Measurements from ENCODE around the gene SCNN1B.
"Not testable (repeated sequence)": the region's sequence is repeated elsewhere in the genome, so short reads cannot be mapped to it uniquely, and the experiment has no call there.

DNA sequence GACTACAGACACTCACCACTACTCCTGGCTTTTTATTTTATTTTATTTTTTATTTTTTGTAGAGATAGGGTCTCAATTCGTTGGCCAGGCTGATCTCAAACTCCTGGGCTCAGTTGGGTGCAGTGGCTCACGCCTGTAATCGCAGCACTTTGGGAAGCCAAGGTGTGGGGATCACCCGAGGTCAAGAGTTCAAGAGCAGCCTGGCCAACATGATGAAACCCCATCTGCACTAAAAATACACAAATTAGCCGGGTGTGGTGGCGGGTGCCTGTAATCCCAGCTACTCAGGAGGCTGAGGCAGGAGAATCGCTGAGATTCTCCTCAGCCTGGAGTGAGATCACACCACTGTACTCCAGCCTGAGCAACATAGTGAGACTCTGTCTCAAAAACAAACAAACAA lies 64.2 kb downstream of the SCNN1B start:
- TF ChIP-seq, protein P1, sequence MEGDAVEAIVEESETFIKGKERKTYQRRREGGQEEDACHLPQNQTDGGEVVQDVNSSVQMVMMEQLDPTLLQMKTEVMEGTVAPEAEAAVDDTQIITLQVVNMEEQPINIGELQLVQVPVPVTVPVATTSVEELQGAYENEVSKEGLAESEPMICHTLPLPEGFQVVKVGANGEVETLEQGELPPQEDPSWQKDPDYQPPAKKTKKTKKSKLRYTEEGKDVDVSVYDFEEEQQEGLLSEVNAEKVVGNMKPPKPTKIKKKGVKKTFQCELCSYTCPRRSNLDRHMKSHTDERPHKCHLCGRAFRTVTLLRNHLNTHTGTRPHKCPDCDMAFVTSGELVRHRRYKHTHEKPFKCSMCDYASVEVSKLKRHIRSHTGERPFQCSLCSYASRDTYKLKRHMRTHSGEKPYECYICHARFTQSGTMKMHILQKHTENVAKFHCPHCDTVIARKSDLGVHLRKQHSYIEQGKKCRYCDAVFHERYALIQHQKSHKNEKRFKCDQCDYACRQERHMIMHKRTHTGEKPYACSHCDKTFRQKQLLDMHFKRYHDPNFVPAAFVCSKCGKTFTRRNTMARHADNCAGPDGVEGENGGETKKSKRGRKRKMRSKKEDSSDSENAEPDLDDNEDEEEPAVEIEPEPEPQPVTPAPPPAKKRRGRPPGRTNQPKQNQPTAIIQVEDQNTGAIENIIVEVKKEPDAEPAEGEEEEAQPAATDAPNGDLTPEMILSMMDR (IDR thresholded peaks at IDR 0.05; ENCODE audit: insufficient read depth, low read length, poor library complexity, severe bottlenecking), result not testable (repeated sequence)
- TF ChIP-seq EZH2phosphoT487 (conservative IDR thresholded peaks at IDR 0.05; ENCODE audit: low read length), result not testable (repeated sequence)
